H9 (cell line): Measurements from ENCODE around the gene CAMK2G. TPM values are rescaled to one million over a fixed set of nuclear protein-coding genes. Genes with fewer than 3 reads are reported as not detected.

Experiments
- DNase-seq: peaks from one replicate; pipeline ENCODE4 v3.0.0-alpha.2; 2017
- H2AFZ ChIP-seq: one replicate; pipeline ENCODE4 v1.6.1; 2013; ENCODE audit warnings: mild to moderate bottlenecking, low read length, control low read depth, moderate library complexity
- H2AK5ac ChIP-seq: 2 replicates; pipeline ENCODE4 v1.6.1; 2013; ENCODE audit warnings: low read length, control low read depth, mixed read lengths; ENCODE audit not compliant: insufficient read length
- H2BK120ac ChIP-seq: one replicate; pipeline ENCODE4 v1.6.1; 2013; ENCODE audit warnings: low read depth, mild to moderate bottlenecking, low read length, control low read depth, inconsistent platforms; ENCODE audit not compliant: poor library complexity, severe bottlenecking
- H2BK12ac ChIP-seq: 2 replicates; pipeline ENCODE4 v1.6.1; 2013; ENCODE audit warnings: low read length, control low read depth, mixed read lengths, low read depth; ENCODE audit not compliant: insufficient read length
- H2BK15ac ChIP-seq: 2 replicates; pipeline ENCODE4 v1.6.1; 2013; ENCODE audit warnings: low read depth, low read length, control low read depth
- H2BK20ac ChIP-seq: one replicate; pipeline ENCODE4 v1.6.1; 2013; ENCODE audit warnings: low read depth, mild to moderate bottlenecking, low read length, control low read depth, inconsistent platforms; ENCODE audit not compliant: poor library complexity, severe bottlenecking
- H2BK5ac ChIP-seq: 2 replicates; pipeline ENCODE4 v1.6.1; 2013; ENCODE audit warnings: low read length, control low read depth, mixed read lengths; ENCODE audit not compliant: insufficient read length
- H3K14ac ChIP-seq: 2 replicates; pipeline ENCODE4 v1.6.1; 2013; ENCODE audit warnings: low read length, control low read depth; ENCODE audit not compliant: insufficient read depth
- H3K18ac ChIP-seq: 2 replicates; pipeline ENCODE4 v1.6.1; 2013; ENCODE audit warnings: low read depth, mild to moderate bottlenecking, mixed read lengths, low read length, control low read depth; ENCODE audit not compliant: insufficient read length
- H3K23ac ChIP-seq: 2 replicates; pipeline ENCODE4 v1.6.1; 2013; ENCODE audit warnings: low read length, control low read depth, mixed read lengths, low read depth; ENCODE audit not compliant: insufficient read length
- H3K23me2 ChIP-seq: 2 replicates; pipeline ENCODE4 v1.6.1; 2013; ENCODE audit warnings: low read depth, mild to moderate bottlenecking, mixed read lengths, low read length, control low read depth; ENCODE audit not compliant: insufficient read length, poor library complexity, severe bottlenecking
- H3K27ac ChIP-seq: 2 replicates; pipeline ENCODE4 v1.5.1; 2013; ENCODE audit warnings: low read length, control low read depth, mixed read lengths, low read depth; ENCODE audit not compliant: insufficient read length
- H3K27me3 ChIP-seq: 2 replicates; pipeline ENCODE4 v1.6.1; 2013; ENCODE audit warnings: low read length, control low read depth, inconsistent platforms; ENCODE audit not compliant: insufficient read depth
- H3K4ac ChIP-seq: 2 replicates; pipeline ENCODE4 v1.6.1; 2013; ENCODE audit warnings: low read depth, mild to moderate bottlenecking, control low read depth, inconsistent platforms, low read length, moderate library complexity
- H3K4me1 ChIP-seq: 2 replicates; pipeline ENCODE4 v1.6.1; 2013; ENCODE audit warnings: low read length, control low read depth, inconsistent platforms; ENCODE audit not compliant: insufficient read depth
- H3K4me2 ChIP-seq: 2 replicates; pipeline ENCODE4 v1.6.1; 2013; ENCODE audit warnings: low read length, control low read depth, mixed read lengths; ENCODE audit not compliant: insufficient read length, insufficient read depth
- H3K56ac ChIP-seq: 2 replicates; pipeline ENCODE4 v1.6.1; 2013; ENCODE audit warnings: low read depth, mild to moderate bottlenecking, mixed read lengths, low read length, control low read depth; ENCODE audit not compliant: insufficient read length
- H3K79me1 ChIP-seq: 2 replicates; pipeline ENCODE4 v1.6.1; 2013; ENCODE audit warnings: low read depth, mild to moderate bottlenecking, moderate library complexity, low read length, control low read depth, inconsistent platforms; ENCODE audit not compliant: insufficient read depth, poor library complexity, severe bottlenecking
- H3K79me2 ChIP-seq: 2 replicates; pipeline ENCODE4 v1.6.1; 2013; ENCODE audit warnings: low read length, control low read depth, inconsistent platforms; ENCODE audit not compliant: insufficient read depth
- H3K9ac ChIP-seq: 2 replicates; pipeline ENCODE4 v1.6.1; 2013; ENCODE audit warnings: low read length, control low read depth, mixed read lengths; ENCODE audit not compliant: insufficient read length; ENCODE audit errors: extremely low read depth
- H3K9me3 ChIP-seq: one replicate; pipeline ENCODE4 v1.6.1; 2013; ENCODE audit warnings: low read depth, low read length, inconsistent platforms; ENCODE audit not compliant: control insufficient read depth
- H3T11ph ChIP-seq: one replicate; pipeline ENCODE4 v1.6.1; 2013; ENCODE audit warnings: mild to moderate bottlenecking, low read length, control low read depth, inconsistent platforms
- H4K20me1 ChIP-seq: one replicate; pipeline ENCODE4 v1.6.1; 2013; ENCODE audit not compliant: control insufficient read depth, insufficient read length, insufficient read depth
- H4K5ac ChIP-seq: 2 replicates; pipeline ENCODE4 v1.6.1; 2013; ENCODE audit warnings: low read depth, mild to moderate bottlenecking, mixed read lengths, low read length, control low read depth; ENCODE audit not compliant: insufficient read length
- H4K8ac ChIP-seq: replicated peaks from 2 replicates; pipeline ENCODE4 v1.6.1; 2013; ENCODE audit warnings: low read length, control low read depth, mixed read lengths, low read depth; ENCODE audit not compliant: insufficient read length
- H4K91ac ChIP-seq: 2 replicates; pipeline ENCODE4 v1.6.1; 2013; ENCODE audit warnings: low read depth, mild to moderate bottlenecking, moderate library complexity, mixed read lengths, low read length, control low read depth; ENCODE audit not compliant: insufficient read length
- H3K27ac Mint-ChIP-seq, 3 experiments: 2 replicates in 2 of 3; 3 replicates in 1 of 3; pipeline ENCODE4 v1.8.0; 2020 to 2021; ENCODE audit warnings: mixed read lengths in 3 of 3, mild to moderate bottlenecking in 1 of 3, moderate library complexity in 1 of 3
- H3K27me3 Mint-ChIP-seq: 2 replicates; pipeline ENCODE4 v1.8.0; 2021; ENCODE audit warnings: low read depth, mild to moderate bottlenecking, moderate library complexity, mixed read lengths
- H3K36me3 Mint-ChIP-seq, 3 experiments: 2 replicates in 2 of 3; 3 replicates in 1 of 3; pipeline ENCODE4 v1.8.0; 2020 to 2021; ENCODE audit warnings: low read depth in 3 of 3, mixed read lengths in 3 of 3; ENCODE audit not compliant: insufficient read depth in 1 of 3
- H3K4me1 Mint-ChIP-seq, 2 experiments: 2 replicates each; pipeline ENCODE4 v1.8.0; 2020; ENCODE audit warnings: mixed read lengths in 2 of 2
- H3K4me3 Mint-ChIP-seq, 2 experiments: 2 replicates in 1 of 2; 3 replicates in 1 of 2; pipeline ENCODE4 v1.8.0; 2020 to 2021; ENCODE audit warnings: mild to moderate bottlenecking in 2 of 2, mixed read lengths in 2 of 2, moderate library complexity in 1 of 2
- H3K9me3 Mint-ChIP-seq, 2 experiments: 2 replicates in 1 of 2; 3 replicates in 1 of 2; pipeline ENCODE4 v1.8.0; 2020; ENCODE audit warnings: mild to moderate bottlenecking in 2 of 2, mixed read lengths in 2 of 2, moderate library complexity in 1 of 2
- WGBS: extraction: QIAGEN DNeasy Blood & Tissue Kit; methylation state at CpG from one replicate; pipeline ENCODE4 v1.1.7; 2013; ENCODE audit warnings: missing lambda C conversion rate, low lambda C conversion rate, mixed read lengths; ENCODE audit not compliant: insufficient read length; ENCODE audit errors: extremely low coverage; 5-methylcytosine and 5-hydroxymethylcytosine counted together
- total RNA-seq: library from RNA; stranded (reverse); gene quantifications from 2 replicates; pipeline ENCODE4 v1.2.1, GENCODE V29; 2021
- TF ChIP-seq, protein P1 (sequence below): fragments of 200-600 bp; sonication (generic); conservative IDR thresholded peaks from 3 replicates; pipeline ENCODE4 v1.8.0; 2021; ENCODE audit warnings: antibody characterized with exemption, mild to moderate bottlenecking

The CAMK2G gene
- total RNA-seq, 1 experiment from 2014 or later: 31.8 TPM

DNA sequence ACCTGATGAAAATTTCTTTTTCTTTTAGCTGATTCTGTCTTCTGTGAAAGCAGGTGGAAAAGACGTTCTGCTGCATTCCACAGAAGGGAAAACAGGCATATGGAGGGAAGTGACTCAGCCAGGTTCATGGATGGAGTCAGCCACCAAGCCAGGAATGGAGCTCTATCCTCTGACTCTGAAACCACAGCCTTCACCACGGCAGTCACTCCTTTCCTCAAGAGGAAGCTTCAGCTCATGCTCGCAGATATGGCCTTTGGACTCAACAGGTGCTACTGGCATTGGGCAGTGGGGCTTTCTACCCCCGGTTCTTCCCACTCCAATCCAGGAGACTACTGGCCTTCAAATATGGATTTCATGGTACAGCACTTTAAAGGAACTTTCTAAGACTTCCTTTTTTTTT, 25.1 kb upstream of the CAMK2G start:
- H4K91ac ChIP-seq: no peak overlapping the region
- no peak overlapping the region for H3T11ph ChIP-seq
- TF ChIP-seq, protein P1, sequence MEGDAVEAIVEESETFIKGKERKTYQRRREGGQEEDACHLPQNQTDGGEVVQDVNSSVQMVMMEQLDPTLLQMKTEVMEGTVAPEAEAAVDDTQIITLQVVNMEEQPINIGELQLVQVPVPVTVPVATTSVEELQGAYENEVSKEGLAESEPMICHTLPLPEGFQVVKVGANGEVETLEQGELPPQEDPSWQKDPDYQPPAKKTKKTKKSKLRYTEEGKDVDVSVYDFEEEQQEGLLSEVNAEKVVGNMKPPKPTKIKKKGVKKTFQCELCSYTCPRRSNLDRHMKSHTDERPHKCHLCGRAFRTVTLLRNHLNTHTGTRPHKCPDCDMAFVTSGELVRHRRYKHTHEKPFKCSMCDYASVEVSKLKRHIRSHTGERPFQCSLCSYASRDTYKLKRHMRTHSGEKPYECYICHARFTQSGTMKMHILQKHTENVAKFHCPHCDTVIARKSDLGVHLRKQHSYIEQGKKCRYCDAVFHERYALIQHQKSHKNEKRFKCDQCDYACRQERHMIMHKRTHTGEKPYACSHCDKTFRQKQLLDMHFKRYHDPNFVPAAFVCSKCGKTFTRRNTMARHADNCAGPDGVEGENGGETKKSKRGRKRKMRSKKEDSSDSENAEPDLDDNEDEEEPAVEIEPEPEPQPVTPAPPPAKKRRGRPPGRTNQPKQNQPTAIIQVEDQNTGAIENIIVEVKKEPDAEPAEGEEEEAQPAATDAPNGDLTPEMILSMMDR: no peak
- H2BK5ac ChIP-seq: no peak overlapping the region
- H3K23ac ChIP-seq: no peak overlapping the region
- H3K56ac ChIP-seq: no peak overlapping the region
- no peaks in the 10 kb centered on the region for H4K20me1 ChIP-seq
- no peak overlapping the region for H2BK20ac ChIP-seq
- no peaks in the 10 kb centered on the region for H3K36me3 Mint-ChIP-seq
- DNase-seq: no peak
- peaks cover 0 to 3% of the 10 kb centered on the region in 2 experiments; a peak in 2 of 5 replicates for H3K9me3 Mint-ChIP-seq
- no peak overlapping the region for H3K4me3 Mint-ChIP-seq
- no peak overlapping the region for H2BK120ac ChIP-seq
- H3K9me3 ChIP-seq: no peaks in the 10 kb centered on the region
- no CpG with 5 or more reads among the region's 4 CpGs for WGBS
- H3K27ac ChIP-seq: no peak overlapping the region
- H3K27me3 ChIP-seq: no peaks in the 10 kb centered on the region
- H2BK15ac ChIP-seq: no peak overlapping the region
- no peak overlapping the region for H2BK12ac ChIP-seq
- H4K5ac ChIP-seq: no peak overlapping the region
- H3K79me2 ChIP-seq: no peaks in the 10 kb centered on the region
- no peak overlapping the region for H2AK5ac ChIP-seq
- no peak overlapping the region for H3K4ac ChIP-seq
- no peak overlapping the region for H3K4me2 ChIP-seq
- H3K23me2 ChIP-seq: no peaks in the 10 kb centered on the region
- H2AFZ ChIP-seq: no peak overlapping the region
- H3K27me3 Mint-ChIP-seq: peaks cover 4% of the 10 kb centered on the region; the same call in 1 of the 2 replicates
- peaks cover 2 to 3% of the 10 kb centered on the region in 2 experiments; a peak in 1 of 4 replicates for H3K4me1 Mint-ChIP-seq
- H3K4me1 ChIP-seq: 0 out of 2 replicates have a peak, but pooled peaks cover 3% of the 10 kb centered on the region
- H3K27ac Mint-ChIP-seq: peak overlapping the region in 1 of 3 experiments; percentile 38; a peak in 1 of 7 replicates
- H3K18ac ChIP-seq: no peak overlapping the region
- H3K14ac ChIP-seq: no peak overlapping the region
- H3K9ac ChIP-seq: no peak overlapping the region
- H3K79me1 ChIP-seq: no peaks in the 10 kb centered on the region
- H4K8ac ChIP-seq: no peak overlapping the region
